HepG2 (cell line): ENCODE measurements around the gene PRADC1. TPM values are rescaled to one million over a fixed set of nuclear protein-coding genes. Genes with fewer than 3 reads are reported as not detected.

Experiments
- ARID2 ChIP-seq: sonication (generic); formaldehyde crosslinking; IDR thresholded peaks from 2 replicates; pipeline ENCODE4 v1.8.1; 2022; ENCODE audit warnings: mild to moderate bottlenecking, missing genetic modification reagents, borderline replicate concordance
- ATRX ChIP-seq: sonication (generic); formaldehyde crosslinking; IDR thresholded peaks from 2 replicates; pipeline ENCODE4 v1.4.0; 2020; ENCODE audit warnings: missing genetic modification reagents, borderline replicate concordance
- DR1 ChIP-seq: sonication (generic); formaldehyde crosslinking; IDR thresholded peaks from 2 replicates; pipeline ENCODE4 v1.8.0; 2021; ENCODE audit warnings: mild to moderate bottlenecking, missing genetic modification reagents, inconsistent platforms
- ETV5 ChIP-seq: IDR thresholded peaks from 2 replicates; pipeline ENCODE4 v1.6.1; 2018; ENCODE audit warnings: missing biosample characterization, missing genetic modification reagents, inconsistent platforms, borderline replicate concordance
- HHEX ChIP-seq: IDR thresholded peaks from 2 replicates; pipeline ENCODE4 v1.6.1; 2016; ENCODE audit warnings: control low read depth
- KDM3A ChIP-seq: IDR thresholded peaks from 2 replicates; pipeline ENCODE4 v1.6.1; 2018; ENCODE audit warnings: low read depth, missing compliant biosample characterization
- NFE2L2 ChIP-seq: fragments of 150-350 bp; IDR thresholded peaks from 2 replicates; pipeline ENCODE4 v1.6.1; 2014; ENCODE audit warnings: low read length
- NFIB ChIP-seq: sonication (generic); formaldehyde crosslinking; IDR thresholded peaks from 2 replicates; pipeline ENCODE4 v1.9.0; 2021; ENCODE audit warnings: missing genetic modification reagents, mild to moderate bottlenecking, borderline replicate concordance
- RELA ChIP-seq: sonication (generic); formaldehyde crosslinking; IDR thresholded peaks from 2 replicates; pipeline ENCODE4 v1.4.0; 2020; ENCODE audit warnings: missing genetic modification reagents
- RFXANK ChIP-seq: IDR thresholded peaks from 2 replicates; pipeline ENCODE4 v1.6.1; 2016
- THAP8 ChIP-seq: sonication (generic); formaldehyde crosslinking; IDR thresholded peaks from 2 replicates; pipeline ENCODE4 v1.5.1; 2020; ENCODE audit warnings: missing genetic modification reagents, mild to moderate bottlenecking, borderline replicate concordance
- THRA ChIP-seq: sonication (generic); formaldehyde crosslinking; IDR thresholded peaks from 2 replicates; pipeline ENCODE4 v1.4.0; 2020; ENCODE audit warnings: missing genetic modification reagents, borderline replicate concordance
- ZNF354B ChIP-seq: sonication (generic); formaldehyde crosslinking; IDR thresholded peaks from 2 replicates; pipeline ENCODE4 v1.8.0; 2022; ENCODE audit warnings: mild to moderate bottlenecking, missing genetic modification reagents
- ZNF879 ChIP-seq: sonication (generic); formaldehyde crosslinking; IDR thresholded peaks from 2 replicates; pipeline ENCODE4 v1.8.1; 2023; ENCODE audit warnings: missing genetic modification reagents
- polyA plus RNA-seq, 8 experiments: library from polyadenylated mRNA; depleted of rRNA in 3 of 8; stranded (reverse) in 7 of 8; unstranded in 1 of 8; fragments of >200 nt; fragmentation: Illumina TruSeq in 4 of 8; extraction: Trizol in 4 of 8; gene quantifications; 2 replicates each; pipeline versions ENCODE4 v1.2.1 to v1.2.3, GENCODE V29; 2011 to 2016; ENCODE audit warnings: low read depth in 4 of 8, missing spikeins in 1 of 8, mixed read lengths in 1 of 8; ENCODE audit not compliant: insufficient read depth in 1 of 8
- total RNA-seq, 5 experiments: library from RNA; depleted of rRNA; stranded (reverse); fragments of >200 nt; fragmentation: Illumina TruSeq; extraction: Trizol; gene quantifications; 2 replicates each; pipeline ENCODE4 v1.2.3, GENCODE V29; 2016; ENCODE audit warnings: low read depth in 1 of 5
- TF ChIP-seq, protein P1 (sequence below): sonication (generic); formaldehyde crosslinking; conservative IDR thresholded peaks from 2 replicates; pipeline ENCODE4 v1.5.0; 2020; ENCODE audit warnings: missing genetic modification reagents
- TF ChIP-seq, protein P2 (sequence below): sonication (generic); formaldehyde crosslinking; IDR thresholded peaks from 2 replicates; pipeline ENCODE4 v1.4.0; 2020; ENCODE audit warnings: mild to moderate bottlenecking, missing genetic modification reagents
- TF ChIP-seq, protein P3 (sequence below), 2 experiments: fragments of 450-650 bp in 1 of 2; sonication (generic) in 1 of 2; formaldehyde crosslinking; IDR thresholded peaks; 2 replicates each; pipeline versions ENCODE4 v1.5.0 to v1.8.0; 2020 to 2022; ENCODE audit warnings: mild to moderate bottlenecking in 1 of 2, missing genetic modification reagents in 1 of 2
- TF ChIP-seq, protein P4 (sequence below): sonication (generic); formaldehyde crosslinking; IDR thresholded peaks from 2 replicates; pipeline ENCODE4 v1.4.0; 2020; ENCODE audit warnings: missing genetic modification reagents, borderline replicate concordance

The PRADC1 gene
- total and polyA plus RNA-seq, 2 of the 13 experiments (the other 11 are each of a cell fraction or from before 2014, with no cell fraction given) = 12.1 to 37.2 TPM

- TF ChIP-seq ATRX (CRISPR knock-in tag) = no peak
- TF ChIP-seq HHEX (CRISPR knock-in tag) = peak; percentile 42; the same call in 1 of the 2 replicates
- TF ChIP-seq ZNF879 (CRISPR knock-in tag) = no peak
- no peak for TF ChIP-seq NFE2L2
- TF ChIP-seq THRA (CRISPR knock-in tag) = peak; percentile 78; the same call in 1 of the 2 replicates
- TF ChIP-seq, protein P1, sequence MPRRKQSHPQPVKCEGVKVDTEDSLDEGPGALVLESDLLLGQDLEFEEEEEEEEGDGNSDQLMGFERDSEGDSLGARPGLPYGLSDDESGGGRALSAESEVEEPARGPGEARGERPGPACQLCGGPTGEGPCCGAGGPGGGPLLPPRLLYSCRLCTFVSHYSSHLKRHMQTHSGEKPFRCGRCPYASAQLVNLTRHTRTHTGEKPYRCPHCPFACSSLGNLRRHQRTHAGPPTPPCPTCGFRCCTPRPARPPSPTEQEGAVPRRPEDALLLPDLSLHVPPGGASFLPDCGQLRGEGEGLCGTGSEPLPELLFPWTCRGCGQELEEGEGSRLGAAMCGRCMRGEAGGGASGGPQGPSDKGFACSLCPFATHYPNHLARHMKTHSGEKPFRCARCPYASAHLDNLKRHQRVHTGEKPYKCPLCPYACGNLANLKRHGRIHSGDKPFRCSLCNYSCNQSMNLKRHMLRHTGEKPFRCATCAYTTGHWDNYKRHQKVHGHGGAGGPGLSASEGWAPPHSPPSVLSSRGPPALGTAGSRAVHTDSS (CRISPR knock-in tag) = no peak
- TF ChIP-seq KDM3A (CRISPR knock-in tag) = no peak
- TF ChIP-seq RELA = no peak
- no peak for TF ChIP-seq THAP8 (CRISPR knock-in tag)
- TF ChIP-seq ZNF354B = no peak
- TF ChIP-seq, protein P2, sequence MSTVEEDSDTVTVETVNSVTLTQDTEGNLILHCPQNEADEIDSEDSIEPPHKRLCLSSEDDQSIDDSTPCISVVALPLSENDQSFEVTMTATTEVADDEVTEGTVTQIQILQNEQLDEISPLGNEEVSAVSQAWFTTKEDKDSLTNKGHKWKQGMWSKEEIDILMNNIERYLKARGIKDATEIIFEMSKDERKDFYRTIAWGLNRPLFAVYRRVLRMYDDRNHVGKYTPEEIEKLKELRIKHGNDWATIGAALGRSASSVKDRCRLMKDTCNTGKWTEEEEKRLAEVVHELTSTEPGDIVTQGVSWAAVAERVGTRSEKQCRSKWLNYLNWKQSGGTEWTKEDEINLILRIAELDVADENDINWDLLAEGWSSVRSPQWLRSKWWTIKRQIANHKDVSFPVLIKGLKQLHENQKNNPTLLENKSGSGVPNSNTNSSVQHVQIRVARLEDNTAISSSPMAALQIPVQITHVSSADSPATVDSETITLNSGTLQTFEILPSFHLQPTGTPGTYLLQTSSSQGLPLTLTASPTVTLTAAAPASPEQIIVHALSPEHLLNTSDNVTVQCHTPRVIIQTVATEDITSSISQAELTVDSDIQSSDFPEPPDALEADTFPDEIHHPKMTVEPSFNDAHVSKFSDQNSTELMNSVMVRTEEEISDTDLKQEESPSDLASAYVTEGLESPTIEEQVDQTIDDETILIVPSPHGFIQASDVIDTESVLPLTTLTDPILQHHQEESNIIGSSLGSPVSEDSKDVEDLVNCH (CRISPR knock-in tag) = no peak
- TF ChIP-seq, protein P3, sequence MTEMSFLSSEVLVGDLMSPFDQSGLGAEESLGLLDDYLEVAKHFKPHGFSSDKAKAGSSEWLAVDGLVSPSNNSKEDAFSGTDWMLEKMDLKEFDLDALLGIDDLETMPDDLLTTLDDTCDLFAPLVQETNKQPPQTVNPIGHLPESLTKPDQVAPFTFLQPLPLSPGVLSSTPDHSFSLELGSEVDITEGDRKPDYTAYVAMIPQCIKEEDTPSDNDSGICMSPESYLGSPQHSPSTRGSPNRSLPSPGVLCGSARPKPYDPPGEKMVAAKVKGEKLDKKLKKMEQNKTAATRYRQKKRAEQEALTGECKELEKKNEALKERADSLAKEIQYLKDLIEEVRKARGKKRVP (CRISPR knock-in tag; IDR thresholded peaks at IDR 0.05) = peak in 1 of 2 experiments; percentile 54; a peak in 1 of 4 replicates
- no peak for TF ChIP-seq NFIB (CRISPR knock-in tag)
- TF ChIP-seq, protein P4, sequence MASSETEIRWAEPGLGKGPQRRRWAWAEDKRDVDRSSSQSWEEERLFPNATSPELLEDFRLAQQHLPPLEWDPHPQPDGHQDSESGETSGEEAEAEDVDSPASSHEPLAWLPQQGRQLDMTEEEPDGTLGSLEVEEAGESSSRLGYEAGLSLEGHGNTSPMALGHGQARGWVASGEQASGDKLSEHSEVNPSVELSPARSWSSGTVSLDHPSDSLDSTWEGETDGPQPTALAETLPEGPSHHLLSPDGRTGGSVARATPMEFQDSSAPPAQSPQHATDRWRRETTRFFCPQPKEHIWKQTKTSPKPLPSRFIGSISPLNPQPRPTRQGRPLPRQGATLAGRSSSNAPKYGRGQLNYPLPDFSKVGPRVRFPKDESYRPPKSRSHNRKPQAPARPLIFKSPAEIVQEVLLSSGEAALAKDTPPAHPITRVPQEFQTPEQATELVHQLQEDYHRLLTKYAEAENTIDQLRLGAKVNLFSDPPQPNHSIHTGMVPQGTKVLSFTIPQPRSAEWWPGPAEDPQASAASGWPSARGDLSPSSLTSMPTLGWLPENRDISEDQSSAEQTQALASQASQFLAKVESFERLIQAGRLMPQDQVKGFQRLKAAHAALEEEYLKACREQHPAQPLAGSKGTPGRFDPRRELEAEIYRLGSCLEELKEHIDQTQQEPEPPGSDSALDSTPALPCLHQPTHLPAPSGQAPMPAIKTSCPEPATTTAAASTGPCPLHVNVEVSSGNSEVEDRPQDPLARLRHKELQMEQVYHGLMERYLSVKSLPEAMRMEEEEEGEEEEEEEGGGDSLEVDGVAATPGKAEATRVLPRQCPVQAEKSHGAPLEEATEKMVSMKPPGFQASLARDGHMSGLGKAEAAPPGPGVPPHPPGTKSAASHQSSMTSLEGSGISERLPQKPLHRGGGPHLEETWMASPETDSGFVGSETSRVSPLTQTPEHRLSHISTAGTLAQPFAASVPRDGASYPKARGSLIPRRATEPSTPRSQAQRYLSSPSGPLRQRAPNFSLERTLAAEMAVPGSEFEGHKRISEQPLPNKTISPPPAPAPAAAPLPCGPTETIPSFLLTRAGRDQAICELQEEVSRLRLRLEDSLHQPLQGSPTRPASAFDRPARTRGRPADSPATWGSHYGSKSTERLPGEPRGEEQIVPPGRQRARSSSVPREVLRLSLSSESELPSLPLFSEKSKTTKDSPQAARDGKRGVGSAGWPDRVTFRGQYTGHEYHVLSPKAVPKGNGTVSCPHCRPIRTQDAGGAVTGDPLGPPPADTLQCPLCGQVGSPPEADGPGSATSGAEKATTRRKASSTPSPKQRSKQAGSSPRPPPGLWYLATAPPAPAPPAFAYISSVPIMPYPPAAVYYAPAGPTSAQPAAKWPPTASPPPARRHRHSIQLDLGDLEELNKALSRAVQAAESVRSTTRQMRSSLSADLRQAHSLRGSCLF (CRISPR knock-in tag) = no peak
- TF ChIP-seq ARID2 = no peak
- peak; percentile 40; the same call in 1 of the 2 replicates for TF ChIP-seq ETV5 (CRISPR knock-in tag)
- TF ChIP-seq DR1 (CRISPR knock-in tag) = no peak
- no peak for TF ChIP-seq RFXANK
Observed at GRCh38 chr2:73262108-73262651, 29.1 kb upstream of the PRADC1 start (continued).
